Heart left ventricle (tissue), 13 donors: ENCODE results near the gene ADAD1.
"Not testable (repeated sequence)": the region's sequence is repeated elsewhere in the genome, so short reads cannot be mapped to it uniquely, and the experiment has no call there.

Source experiments
- POLR2A ChIP-seq, 2 donors: fragments of 450-650 bp; IDR thresholded peaks; one replicate each; pipeline ENCODE4 v1.6.1; 2017; ENCODE audit warnings: antibody characterized with exemption in 2 of 2, mild to moderate bottlenecking in 2 of 2, moderate library complexity in 2 of 2
- TF ChIP-seq, protein P1 (sequence below), 12 donors: fragments of 200-600 bp; sonication (generic) in 4 of 12; IDR thresholded peaks; one replicate each; pipeline versions ENCODE4 v1.5.0 to v1.8.0; 2018 to 2022; ENCODE audit warnings: antibody characterized with exemption in 12 of 12, mild to moderate bottlenecking in 5 of 12
- donor health status: ischemic (EF 13 %, LVEDD 7.1; RV severe dilation, severe dysfunction).
- donor health status: DM: no; HTN: yes; CAD: no.
- donor health status: DM: no; HTN: no; CAD: no.
- donor health status: ischemic (EF 25% LVEDD 6.9; RV normal size, moderate dysfunction).
- donor health status: ischemic (EF 25% LVEDD 5.7; RV mildly dilated, moderate dysfunction).
- donor health status: ischemic (EF 35%, LVEDD 5.7; RV mildly dilated, moderate dysfunction).
- donor health status: nonischemic (EF 11% LVEDD 7.7; RV severe dilation, severe dysfunction).
- donor health status: DM: yes; HTN: yes; CAD: no.
- donor health status: PGD.
- donor health status: ischemic (EF 29% LVEDD 5.4; RV normal size, mild dysfunction).
- donor health status: nonischemic (EF 23%, LVEDD 6.1; RV moderate dilation, normal function).

GRCh38 chr4:122368786-122369185 lies 10.0 kb upstream of the ADAD1 start:
- TF ChIP-seq, protein P1, sequence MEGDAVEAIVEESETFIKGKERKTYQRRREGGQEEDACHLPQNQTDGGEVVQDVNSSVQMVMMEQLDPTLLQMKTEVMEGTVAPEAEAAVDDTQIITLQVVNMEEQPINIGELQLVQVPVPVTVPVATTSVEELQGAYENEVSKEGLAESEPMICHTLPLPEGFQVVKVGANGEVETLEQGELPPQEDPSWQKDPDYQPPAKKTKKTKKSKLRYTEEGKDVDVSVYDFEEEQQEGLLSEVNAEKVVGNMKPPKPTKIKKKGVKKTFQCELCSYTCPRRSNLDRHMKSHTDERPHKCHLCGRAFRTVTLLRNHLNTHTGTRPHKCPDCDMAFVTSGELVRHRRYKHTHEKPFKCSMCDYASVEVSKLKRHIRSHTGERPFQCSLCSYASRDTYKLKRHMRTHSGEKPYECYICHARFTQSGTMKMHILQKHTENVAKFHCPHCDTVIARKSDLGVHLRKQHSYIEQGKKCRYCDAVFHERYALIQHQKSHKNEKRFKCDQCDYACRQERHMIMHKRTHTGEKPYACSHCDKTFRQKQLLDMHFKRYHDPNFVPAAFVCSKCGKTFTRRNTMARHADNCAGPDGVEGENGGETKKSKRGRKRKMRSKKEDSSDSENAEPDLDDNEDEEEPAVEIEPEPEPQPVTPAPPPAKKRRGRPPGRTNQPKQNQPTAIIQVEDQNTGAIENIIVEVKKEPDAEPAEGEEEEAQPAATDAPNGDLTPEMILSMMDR (IDR thresholded peaks at IDR 0.05): not testable (repeated sequence)
- not testable (repeated sequence) for TF ChIP-seq POLR2A (IDR thresholded peaks at IDR 0.05)
